Measurements from ENCODE around the gene RPS17. TPM values are rescaled to one million over a fixed set of nuclear protein-coding genes. Genes with fewer than 3 reads are reported as not detected.

Gene RPS17
- total RNA-seq, 1 experiment from 2014 or later, result 1,749 TPM

- intact Hi-C loops (cut with micrococcal nuclease; ENCODE audit: unreplicated experiment), result no loop called here
- Histone ChIP-seq H3K27me3 (replicated peaks; ENCODE audit: insufficient read depth, low read depth, low read length, poor library complexity) (peaks cover 37% of the 10 kb centered on the region), H3K9me3 (ENCODE audit: low read depth, low read length, poor library complexity, severe bottlenecking) (no peaks in the 10 kb centered on the region), H3K36me3 (ENCODE audit: insufficient read depth, low read length, poor library complexity, severe bottlenecking) (no peaks in the 10 kb centered on the region), H3K27ac (ENCODE audit: low read depth, low read length, poor library complexity, severe bottlenecking) (no peak overlapping the region), H3K4me1 (ENCODE audit: insufficient read depth, low read length, poor library complexity, severe bottlenecking) (no peaks in the 10 kb centered on the region), H3K4me3 (ENCODE audit: low read depth, low read length, poor library complexity, severe bottlenecking) (no peak overlapping the region)
- no TSS peak for BruUV-seq (replicated peaks)
- ChIA-PET CTCF (no interaction called here), POLR2A (ENCODE audit: low non-redundant PET) (no interaction called here)
- TF ChIP-seq EZH2 (IDR thresholded peaks at IDR 0.05; ENCODE audit: borderline replicate concordance, low read depth, low read length, poor library complexity, severe bottlenecking) (no peak), CTCF (conservative IDR thresholded peaks at IDR 0.05; ENCODE audit: low read depth, low read length) (no peak)
- DNase-seq (ENCODE audit: low spot score), result no peak
Measured at GRCh38 chr15:82551646-82552247, 11.5 kb upstream of the RPS17 start.

GRCh38 chr15:82549199-82549665, 9.0 kb upstream of the RPS17 start:
- Histone ChIP-seq H3K36me3 (ENCODE audit: insufficient read depth, low read length, poor library complexity, severe bottlenecking) (no peaks in the 10 kb centered on the region), H3K27ac (ENCODE audit: low read depth, low read length, poor library complexity, severe bottlenecking) (no peak overlapping the region), H3K9me3 (ENCODE audit: low read depth, low read length, poor library complexity, severe bottlenecking) (no peaks in the 10 kb centered on the region), H3K27me3 (replicated peaks; ENCODE audit: insufficient read depth, low read depth, low read length, poor library complexity) (peaks cover 30% of the 10 kb centered on the region), H3K4me1 (ENCODE audit: insufficient read depth, low read length, poor library complexity, severe bottlenecking) (no peaks in the 10 kb centered on the region), H3K4me3 (ENCODE audit: low read depth, low read length, poor library complexity, severe bottlenecking) (no peak overlapping the region)
- BruUV-seq (replicated peaks), result no TSS peak
- POLR2A ChIA-PET (ENCODE audit: low non-redundant PET), result no interaction called here
- CTCF ChIA-PET, result no interaction called here
- no peak for DNase-seq (ENCODE audit: low spot score)
- TF ChIP-seq EZH2 (IDR thresholded peaks at IDR 0.05; ENCODE audit: borderline replicate concordance, low read depth, low read length, poor library complexity, severe bottlenecking), result no peak
- intact Hi-C loops (cut with micrococcal nuclease; ENCODE audit: unreplicated experiment), result no loop called here

- Histone ChIP-seq H3K27ac (ENCODE audit: low read depth, low read length, poor library complexity, severe bottlenecking) (no peak overlapping the region), H3K27me3 (replicated peaks; ENCODE audit: insufficient read depth, low read depth, low read length, poor library complexity) (peaks cover 27% of the 10 kb centered on the region), H3K4me1 (ENCODE audit: insufficient read depth, low read length, poor library complexity, severe bottlenecking) (no peaks in the 10 kb centered on the region), H3K36me3 (ENCODE audit: insufficient read depth, low read length, poor library complexity, severe bottlenecking) (no peaks in the 10 kb centered on the region), H3K9me3 (ENCODE audit: low read depth, low read length, poor library complexity, severe bottlenecking) (no peaks in the 10 kb centered on the region), H3K4me3 (ENCODE audit: low read depth, low read length, poor library complexity, severe bottlenecking) (no peak overlapping the region)
- intact Hi-C loops (cut with micrococcal nuclease; ENCODE audit: unreplicated experiment), result no loop called here
- ChIA-PET CTCF (no interaction called here), POLR2A (ENCODE audit: low non-redundant PET) (no interaction called here)
- no TSS peak for BruUV-seq (replicated peaks)
- TF ChIP-seq CTCF (conservative IDR thresholded peaks at IDR 0.05; ENCODE audit: low read depth, low read length) (no peak), EZH2 (IDR thresholded peaks at IDR 0.05; ENCODE audit: borderline replicate concordance, low read depth, low read length, poor library complexity, severe bottlenecking) (no peak)
- no peak for DNase-seq (ENCODE audit: low spot score)
Measured at GRCh38 chr15:82548700-82549099, 8.4 kb upstream of the RPS17 start.

GRCh38 chr15:82545478-82545877, 5.2 kb upstream of the RPS17 start:
- peaks cover 6% of the 10 kb centered on the region for H3K4me1 ChIP-seq (ENCODE audit: insufficient read depth, low read length, poor library complexity, severe bottlenecking)
- BruUV-seq (replicated peaks), result no TSS peak
- POLR2A ChIA-PET (ENCODE audit: low non-redundant PET), result no interaction called here
- peaks cover 3% of the 10 kb centered on the region for H3K27me3 ChIP-seq (replicated peaks; ENCODE audit: insufficient read depth, low read depth, low read length, poor library complexity)
- no peaks in the 10 kb centered on the region for H3K9me3 ChIP-seq (ENCODE audit: low read depth, low read length, poor library complexity, severe bottlenecking)
- intact Hi-C loops (cut with micrococcal nuclease; ENCODE audit: unreplicated experiment), result no loop called here
- H3K36me3 ChIP-seq (ENCODE audit: insufficient read depth, low read length, poor library complexity, severe bottlenecking), result no peaks in the 10 kb centered on the region
- no peak for DNase-seq (ENCODE audit: low spot score)
- CTCF ChIA-PET, result no interaction called here
- TF ChIP-seq EZH2 (IDR thresholded peaks at IDR 0.05; ENCODE audit: borderline replicate concordance, low read depth, low read length, poor library complexity, severe bottlenecking) (no peak), CTCF (conservative IDR thresholded peaks at IDR 0.05; ENCODE audit: low read depth, low read length) (no peak)
- H3K4me3 ChIP-seq (ENCODE audit: low read depth, low read length, poor library complexity, severe bottlenecking), result no peak overlapping the region
- H3K27ac ChIP-seq (ENCODE audit: low read depth, low read length, poor library complexity, severe bottlenecking), result no peak overlapping the region
